Neural progenitor cell (in vitro differentiated cells): Measurements from ENCODE around the gene BUD31. TPM values are rescaled to one million over a fixed set of nuclear protein-coding genes. Genes with fewer than 3 reads are reported as not detected.
A peak's percentile ranks its signal among the peaks of the same experiment; 100 is the strongest.

Source experiments
- DNase-seq: peaks from one replicate; pipeline ENCODE4 v3.0.0-alpha.2; 2016; ENCODE audit warnings: low spot score
- H2AFZ ChIP-seq: fragments of 200-600 bp; sonication (generic); replicated peaks from 2 replicates; pipeline ENCODE4 v1.6.1; 2016; ENCODE audit warnings: antibody characterized with exemption
- H3F3A ChIP-seq: fragments of 200-600 bp; sonication (generic); 2 replicates; pipeline ENCODE4 v1.6.1; 2016; ENCODE audit warnings: antibody characterized with exemption, low read depth
- H3K27ac ChIP-seq: fragments of 200-600 bp; sonication (generic); 2 replicates; pipeline ENCODE4 v1.5.1; 2016; ENCODE audit warnings: mild to moderate bottlenecking
- H3K27me3 ChIP-seq: fragments of 200-600 bp; sonication (generic); 2 replicates; pipeline ENCODE4 v1.6.1; 2016; ENCODE audit warnings: mild to moderate bottlenecking, moderate library complexity
- H3K36me3 ChIP-seq: fragments of 200-600 bp; sonication (generic); 2 replicates; pipeline ENCODE4 v1.5.1; 2016
- H3K4me1 ChIP-seq: fragments of 200-600 bp; sonication (generic); 2 replicates; pipeline ENCODE4 v1.6.1; 2016; ENCODE audit warnings: mixed run types
- H3K4me2 ChIP-seq: fragments of 200-600 bp; sonication (generic); 2 replicates; pipeline ENCODE4 v1.6.1; 2016
- H3K4me3 ChIP-seq: fragments of 200-600 bp; sonication (generic); 2 replicates; pipeline ENCODE4 v1.5.1; 2016
- H3K79me2 ChIP-seq: fragments of 200-600 bp; sonication (generic); 2 replicates; pipeline ENCODE4 v1.6.1; 2016; ENCODE audit warnings: low read depth
- H3K9ac ChIP-seq: fragments of 200-600 bp; sonication (generic); 2 replicates; pipeline ENCODE4 v1.6.1; 2016
- H3K9me3 ChIP-seq: fragments of 200-600 bp; sonication (generic); 2 replicates; pipeline ENCODE4 v1.5.1; 2016; ENCODE audit warnings: low read depth
- H4K20me1 ChIP-seq: fragments of 200-600 bp; sonication (generic); 2 replicates; pipeline ENCODE4 v1.6.1; 2016; ENCODE audit warnings: low read depth
- H3K27ac Mint-ChIP-seq: 3 replicates; pipeline ENCODE4 v1.8.0; 2021; ENCODE audit warnings: mixed read lengths
- H3K27me3 Mint-ChIP-seq: 2 replicates; pipeline ENCODE4 v1.8.0; 2022; ENCODE audit warnings: low read depth, mild to moderate bottlenecking, inconsistent platforms, moderate library complexity, mixed read lengths; ENCODE audit not compliant: insufficient read depth
- H3K36me3 Mint-ChIP-seq: 3 replicates; pipeline ENCODE4 v1.8.0; 2021; ENCODE audit warnings: mixed read lengths
- H3K4me1 Mint-ChIP-seq: 3 replicates; pipeline ENCODE4 v1.8.0; 2021; ENCODE audit warnings: mixed read lengths
- H3K4me3 Mint-ChIP-seq: 3 replicates; pipeline ENCODE4 v1.8.0; 2021; ENCODE audit warnings: mild to moderate bottlenecking, moderate library complexity, mixed read lengths
- H3K9me3 Mint-ChIP-seq: 3 replicates; pipeline ENCODE4 v1.8.0; 2020; ENCODE audit warnings: mixed read lengths
- CTCF ChIP-seq: fragments of 200-600 bp; sonication (generic); IDR thresholded peaks from 2 replicates; pipeline ENCODE4 v1.5.1; 2017; ENCODE audit warnings: antibody characterized with exemption, mild to moderate bottlenecking
- EZH2 ChIP-seq: fragments of 200-600 bp; sonication (generic); IDR thresholded peaks from 2 replicates; pipeline ENCODE4 v1.6.1; 2017; ENCODE audit warnings: antibody characterized with exemption, mild to moderate bottlenecking, moderate library complexity
- EZH2phosphoT487 ChIP-seq: fragments of 200-600 bp; sonication (generic); IDR thresholded peaks from 2 replicates; pipeline ENCODE4 v1.6.1; 2017; ENCODE audit warnings: antibody characterized with exemption
- total RNA-seq: library from RNA; depleted of rRNA; stranded (reverse); fragments of >200 nt; gene quantifications from 2 replicates; pipeline ENCODE4 v1.2.3, GENCODE V29; 2015; ENCODE audit warnings: low replicate concordance

Gene BUD31
- total RNA-seq, 1 donor from 2014 or later: 98.2 TPM

GRCh38 chr7:99460651-99461050, 51.9 kb downstream of the BUD31 start:
- Histone ChIP-seq H3K79me2 (peaks cover 81% of the 10 kb centered on the region), H3K4me1 (peaks cover 6% of the 10 kb centered on the region), H2AFZ (no peak overlapping the region), H3K9me3 (no peaks in the 10 kb centered on the region), H3K4me3 (no peak overlapping the region), H3K36me3 (no peaks in the 10 kb centered on the region), H3K9ac (no peak overlapping the region), H4K20me1 (peaks cover 4% of the 10 kb centered on the region), H3K4me2 (no peak overlapping the region), H3K27ac (no peak overlapping the region), H3F3A (peaks cover 48% of the 10 kb centered on the region), H3K27me3 (no peaks in the 10 kb centered on the region)
- TF ChIP-seq CTCF: no peak
- no peak for TF ChIP-seq EZH2phosphoT487
- TF ChIP-seq EZH2: no peak
- Mint-ChIP-seq H3K4me1 (peaks cover 14% of the 10 kb centered on the region), H3K27ac (no peak overlapping the region), H3K9me3 (no peaks in the 10 kb centered on the region), H3K27me3 (peaks cover 3% of the 10 kb centered on the region), H3K4me3 (no peak overlapping the region), H3K36me3 (peaks cover 36% of the 10 kb centered on the region)
- DNase-seq: no peak

DNA sequence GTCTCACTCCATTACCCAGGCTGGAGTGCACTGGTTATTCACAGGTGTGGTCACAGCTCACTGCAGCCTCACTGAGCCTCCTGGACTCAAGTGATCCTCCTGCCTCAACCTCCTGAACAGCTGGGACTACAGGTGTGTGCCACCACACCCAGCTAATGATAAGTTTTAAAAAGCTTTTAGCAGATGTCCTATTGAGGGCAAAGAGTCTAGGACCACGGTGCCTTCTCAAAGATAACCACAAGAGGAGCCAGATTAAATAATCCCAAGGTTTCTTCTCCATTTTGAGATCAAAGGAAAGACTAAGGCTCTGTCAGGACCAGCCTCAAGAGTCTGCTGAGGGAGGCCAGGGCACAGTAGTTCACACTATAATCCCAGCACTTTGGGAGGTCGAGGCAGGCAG, 52.5 kb downstream of the BUD31 start:
- no peak overlapping the region for H3K4me3 Mint-ChIP-seq

GRCh38 chr7:99465421-99465768, 56.6 kb downstream of the BUD31 start:
- H3K9ac ChIP-seq: peak overlapping the region; percentile 90
- H3K27ac ChIP-seq: no peak overlapping the region
- H3K9me3 ChIP-seq: no peaks in the 10 kb centered on the region
- Mint-ChIP-seq H3K36me3 (peaks cover 19% of the 10 kb centered on the region), H3K27ac (peak overlapping the region; percentile 93), H3K27me3 (peaks cover 3% of the 10 kb centered on the region), H3K4me1 (peaks cover 17% of the 10 kb centered on the region), H3K9me3 (no peaks in the 10 kb centered on the region), H3K4me3 (peak overlapping the region; percentile 91)
- no peak for DNase-seq
- H3K4me2 ChIP-seq: peak overlapping the region; percentile 91
- H3K4me3 ChIP-seq: peak overlapping the region; percentile 87
- H3K36me3 ChIP-seq: no peaks in the 10 kb centered on the region
- H4K20me1 ChIP-seq: peaks cover 4% of the 10 kb centered on the region
- TF ChIP-seq CTCF (no peak), EZH2 (no peak), EZH2phosphoT487 (no peak)
- H2AFZ ChIP-seq: peak overlapping the region; percentile 87
- H3K27me3 ChIP-seq: peaks cover 10% of the 10 kb centered on the region
- peaks cover 6% of the 10 kb centered on the region for H3K4me1 ChIP-seq
- H3K79me2 ChIP-seq: peaks cover 57% of the 10 kb centered on the region
- H3F3A ChIP-seq: peaks cover 19% of the 10 kb centered on the region

More for the DNA sequence above, 52.5 kb downstream of the BUD31 start:
- no peak overlapping the region for H3K27ac Mint-ChIP-seq
- TF ChIP-seq CTCF (no peak), EZH2phosphoT487 (no peak), EZH2 (no peak)
- no peaks in the 10 kb centered on the region for H3K27me3 ChIP-seq
- no peak overlapping the region for H3K9ac ChIP-seq
- no peak overlapping the region for H3K27ac ChIP-seq
- H3K9me3 ChIP-seq: no peaks in the 10 kb centered on the region
- no peaks in the 10 kb centered on the region for H3K36me3 ChIP-seq
- no peak overlapping the region for H3K4me2 ChIP-seq
- H3K79me2 ChIP-seq: peaks cover 85% of the 10 kb centered on the region
- no peak overlapping the region for H2AFZ ChIP-seq
- DNase-seq: no peak
- peaks cover 18% of the 10 kb centered on the region for H3K4me1 Mint-ChIP-seq
- peaks cover 46% of the 10 kb centered on the region for H3F3A ChIP-seq
- H3K4me3 ChIP-seq: no peak overlapping the region
- H3K36me3 Mint-ChIP-seq: peaks cover 35% of the 10 kb centered on the region
- peaks cover 6% of the 10 kb centered on the region for H3K4me1 ChIP-seq
- H3K9me3 Mint-ChIP-seq: no peaks in the 10 kb centered on the region
- peaks cover 4% of the 10 kb centered on the region for H4K20me1 ChIP-seq
- H3K27me3 Mint-ChIP-seq: peaks cover 3% of the 10 kb centered on the region
